OCI-LY1 (cell line): ENCODE results near the gene DNAAF3.

ENCODE experiments used
- H2AFZ ChIP-seq: fragments of 200-600 bp; sonication (generic), shearing (Covaris generic); 2 replicates; pipeline ENCODE4 v1.6.0; 2014; ENCODE audit warnings: antibody characterized with exemption, mild to moderate bottlenecking, low read length
- H3F3A ChIP-seq: fragments of 200-600 bp; sonication (generic), shearing (Covaris generic); 2 replicates; pipeline ENCODE4 v1.6.0; 2014; ENCODE audit warnings: mild to moderate bottlenecking, antibody characterized with exemption, low read length, moderate library complexity; ENCODE audit not compliant: insufficient read depth
- H3K27ac ChIP-seq: fragments of 200-600 bp; sonication (generic); 2 replicates; pipeline ENCODE4 v1.5.1; 2014; ENCODE audit warnings: low read length, mixed run types, mild to moderate bottlenecking, low read depth; ENCODE audit not compliant: poor library complexity, severe bottlenecking
- H3K27me3 ChIP-seq: fragments of 200-600 bp; sonication (generic); 2 replicates; pipeline ENCODE4 v1.6.0; 2014; ENCODE audit warnings: antibody characterized with exemption, mild to moderate bottlenecking, low read length, moderate library complexity; ENCODE audit not compliant: insufficient read depth
- H3K36me3 ChIP-seq: fragments of 200-600 bp; sonication (generic); 2 replicates; pipeline ENCODE4 v1.6.1; 2014; ENCODE audit warnings: mild to moderate bottlenecking, antibody characterized with exemption, low read length, moderate library complexity, mixed read lengths; ENCODE audit not compliant: insufficient read depth
- H3K4me1 ChIP-seq: fragments of 200-600 bp; sonication (generic); 2 replicates; pipeline ENCODE4 v1.5.1; 2014; ENCODE audit warnings: mild to moderate bottlenecking, low read length, moderate library complexity; ENCODE audit not compliant: insufficient read depth, severe bottlenecking
- H3K4me2 ChIP-seq: fragments of 200-600 bp; sonication (generic), shearing (Covaris generic); 2 replicates; pipeline ENCODE4 v1.6.1; 2014; ENCODE audit warnings: low read length
- H3K4me3 ChIP-seq: fragments of 200-600 bp; sonication (generic); 2 replicates; pipeline ENCODE4 v1.5.1; 2014; ENCODE audit warnings: low read length, low read depth, mild to moderate bottlenecking, mixed read lengths; ENCODE audit not compliant: poor library complexity, severe bottlenecking
- H3K79me2 ChIP-seq: fragments of 200-600 bp; shearing (Covaris generic); 2 replicates; pipeline ENCODE4 v1.6.1; 2016; ENCODE audit warnings: mixed run types, low read length, mixed read lengths; ENCODE audit not compliant: insufficient read depth
- H3K9ac ChIP-seq: fragments of 200-600 bp; sonication (generic), shearing (Covaris generic); 2 replicates; pipeline ENCODE4 v1.6.1; 2014; ENCODE audit warnings: mild to moderate bottlenecking, low read length, mixed read lengths
- H3K9me2 ChIP-seq: fragments of 200-600 bp; sonication (generic), shearing (Covaris generic); 2 replicates; pipeline ENCODE4 v1.6.1; 2014; ENCODE audit warnings: low read depth, mild to moderate bottlenecking, low read length, mixed read lengths
- H3K9me3 ChIP-seq: fragments of 200-600 bp; shearing (Covaris generic); 2 replicates; pipeline ENCODE4 v1.6.1; 2014; ENCODE audit warnings: low read length, mixed read lengths
- H4K20me1 ChIP-seq: fragments of 200-600 bp; sonication (generic), shearing (Covaris generic); 2 replicates; pipeline ENCODE4 v1.6.0; 2016; ENCODE audit warnings: mild to moderate bottlenecking, low read length; ENCODE audit not compliant: insufficient read depth
- EZH2 ChIP-seq: fragments of 200-600 bp; sonication (generic), shearing (Covaris generic); IDR thresholded peaks from 2 replicates; pipeline ENCODE4 v1.8.0; 2017; ENCODE audit warnings: borderline replicate concordance, mixed run types, mild to moderate bottlenecking, antibody characterized with exemption, low read length, moderate library complexity, mixed read lengths
- TF ChIP-seq, protein P1 (sequence below): fragments of 200-600 bp; sonication (generic), shearing (Covaris generic); IDR thresholded peaks from 2 replicates; pipeline ENCODE4 v1.5.1; 2017; ENCODE audit warnings: mild to moderate bottlenecking, antibody characterized with exemption, low read length, moderate library complexity, mixed read lengths

DNAAF3 gene

DNA sequence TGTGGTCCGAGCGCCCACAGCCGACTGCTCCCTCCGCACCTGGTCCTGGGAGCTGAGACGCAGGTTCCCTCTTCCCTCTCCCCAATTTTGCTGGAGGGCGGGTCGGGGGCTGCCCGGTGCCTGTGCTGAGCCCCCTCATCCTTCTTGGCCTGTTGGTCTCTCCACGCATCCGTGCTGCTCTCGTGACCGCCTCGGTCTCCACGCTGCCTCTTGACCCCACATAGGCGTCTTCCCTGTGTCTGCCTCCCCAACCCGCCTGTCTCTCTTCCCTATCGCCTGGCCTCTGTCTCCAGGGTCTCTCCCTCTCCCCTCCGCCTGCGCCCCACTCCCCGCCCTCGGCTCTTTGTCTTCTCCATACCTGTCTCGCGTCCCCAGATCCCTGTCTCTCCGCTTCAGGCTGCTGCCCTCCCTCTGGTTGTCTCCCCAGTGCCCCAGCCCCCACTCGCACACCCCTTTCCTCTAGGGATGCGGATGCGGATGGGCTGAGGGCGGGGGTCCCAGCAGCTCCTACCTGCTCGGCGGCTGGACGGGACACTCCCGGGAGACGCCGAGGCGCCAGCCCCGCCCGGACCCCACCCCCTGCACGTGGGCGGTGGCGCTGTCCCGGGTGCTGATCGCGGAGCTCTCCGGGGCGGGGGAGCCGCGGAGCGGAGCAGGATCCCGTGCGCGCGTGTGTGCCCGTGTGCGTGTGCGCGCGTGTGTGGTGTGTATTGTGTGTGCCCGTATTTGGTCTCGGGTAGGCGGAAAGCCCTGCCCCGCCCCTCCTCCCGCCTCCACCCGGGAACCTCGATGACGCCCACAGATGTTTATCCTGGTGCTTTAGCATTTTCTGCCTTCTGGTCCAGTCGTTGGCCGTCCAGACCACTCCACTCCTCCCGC lies 13.4 kb upstream of the DNAAF3 start, which contains the start of gene SYT5:
Gene SYT5, minus strand, starts transcription at position 684 of the 879 bp plus-strand sequence. CDS start 1,248 bp downstream, outside the sequence.
- Histone ChIP-seq H3K4me3 (peak within 1 kb of the TSS; percentile 55), H3K4me1 (peaks cover 16% of the 10 kb centered on the region), H2AFZ (no peak within 1 kb of the TSS), H3K79me2 (no peaks in the 10 kb centered on the region), H3K4me2 (peak within 1 kb of the TSS; percentile 72), H3K27me3 (peaks cover 3% of the 10 kb centered on the region; the same call in 1 of the 2 replicates), H3K27ac (no peak within 1 kb of the TSS), H3F3A (no peaks in the 10 kb centered on the region), H4K20me1 (no peaks in the 10 kb centered on the region), H3K36me3 (no peaks in the 10 kb centered on the region), H3K9me3 (no peaks in the 10 kb centered on the region), H3K9me2 (no peaks in the 10 kb centered on the region), H3K9ac (no peak within 1 kb of the TSS)
- no peak for TF ChIP-seq EZH2
- TF ChIP-seq, protein P1, sequence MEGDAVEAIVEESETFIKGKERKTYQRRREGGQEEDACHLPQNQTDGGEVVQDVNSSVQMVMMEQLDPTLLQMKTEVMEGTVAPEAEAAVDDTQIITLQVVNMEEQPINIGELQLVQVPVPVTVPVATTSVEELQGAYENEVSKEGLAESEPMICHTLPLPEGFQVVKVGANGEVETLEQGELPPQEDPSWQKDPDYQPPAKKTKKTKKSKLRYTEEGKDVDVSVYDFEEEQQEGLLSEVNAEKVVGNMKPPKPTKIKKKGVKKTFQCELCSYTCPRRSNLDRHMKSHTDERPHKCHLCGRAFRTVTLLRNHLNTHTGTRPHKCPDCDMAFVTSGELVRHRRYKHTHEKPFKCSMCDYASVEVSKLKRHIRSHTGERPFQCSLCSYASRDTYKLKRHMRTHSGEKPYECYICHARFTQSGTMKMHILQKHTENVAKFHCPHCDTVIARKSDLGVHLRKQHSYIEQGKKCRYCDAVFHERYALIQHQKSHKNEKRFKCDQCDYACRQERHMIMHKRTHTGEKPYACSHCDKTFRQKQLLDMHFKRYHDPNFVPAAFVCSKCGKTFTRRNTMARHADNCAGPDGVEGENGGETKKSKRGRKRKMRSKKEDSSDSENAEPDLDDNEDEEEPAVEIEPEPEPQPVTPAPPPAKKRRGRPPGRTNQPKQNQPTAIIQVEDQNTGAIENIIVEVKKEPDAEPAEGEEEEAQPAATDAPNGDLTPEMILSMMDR = no peak

DNA sequence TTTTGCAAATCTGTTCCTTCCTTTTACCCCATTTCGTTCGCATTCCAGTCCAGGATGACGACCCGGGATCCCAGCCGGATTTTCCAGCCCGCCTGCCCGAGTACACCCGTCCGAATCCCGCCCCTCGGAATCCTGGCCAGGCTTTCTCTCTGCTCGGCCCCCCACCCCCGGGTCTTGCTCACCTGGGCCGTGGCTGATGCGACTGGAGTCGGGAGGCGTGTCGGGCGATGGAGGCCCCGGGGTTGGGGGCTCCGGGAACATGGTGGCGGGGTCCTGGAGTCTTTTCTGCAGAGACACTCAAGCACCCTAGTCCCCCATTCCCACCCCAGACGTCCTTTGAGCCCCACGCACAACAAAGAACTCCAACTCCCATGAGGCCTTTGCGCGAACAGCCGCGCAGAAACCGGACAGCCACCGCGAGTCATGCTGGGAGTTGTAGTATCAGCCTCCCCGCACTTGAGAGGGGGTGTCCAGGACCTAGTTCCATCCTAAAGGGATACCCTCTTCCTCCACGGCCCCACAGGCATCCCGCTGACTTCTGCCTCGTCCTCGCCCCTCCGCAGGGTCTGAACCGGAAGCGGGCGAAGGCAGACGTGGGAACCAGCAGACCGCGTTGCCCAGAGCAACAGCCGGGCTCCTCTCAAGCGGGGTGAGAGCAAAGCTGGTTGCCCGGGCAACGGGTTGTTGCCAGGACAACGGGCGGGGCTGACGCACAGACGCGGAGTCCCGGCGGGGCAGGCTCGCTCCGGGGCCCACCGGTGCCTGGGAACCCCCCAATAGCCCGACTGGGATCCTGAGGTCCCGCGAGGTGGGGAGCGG lies 12.6 kb upstream of the DNAAF3 start:
- Histone ChIP-seq H3K4me1 (peaks cover 16% of the 10 kb centered on the region), H3K4me3 (peak overlapping the region; percentile 55), H3K27ac (no peak overlapping the region), H3K9me2 (no peaks in the 10 kb centered on the region), H3K79me2 (no peaks in the 10 kb centered on the region), H4K20me1 (no peaks in the 10 kb centered on the region), H3K9me3 (no peaks in the 10 kb centered on the region), H3K27me3 (peaks cover 3% of the 10 kb centered on the region; the same call in 1 of the 2 replicates), H3F3A (no peaks in the 10 kb centered on the region), H2AFZ (no peak overlapping the region), H3K9ac (no peak overlapping the region), H3K4me2 (peak overlapping the region; percentile 72), H3K36me3 (no peaks in the 10 kb centered on the region)
- no peak for TF ChIP-seq EZH2
- TF ChIP-seq, protein P1 = no peak

GRCh38 chr19:55176076-55176475 lies 9.7 kb upstream of the DNAAF3 start:
- no peaks in the 10 kb centered on the region for H3K9me2 ChIP-seq
- no peak overlapping the region for H3K27ac ChIP-seq
- H3K4me1 ChIP-seq = peaks cover 16% of the 10 kb centered on the region
- H2AFZ ChIP-seq = no peak overlapping the region
- no peak overlapping the region for H3K9ac ChIP-seq
- no peaks in the 10 kb centered on the region for H3K79me2 ChIP-seq
- no peaks in the 10 kb centered on the region for H4K20me1 ChIP-seq
- H3K27me3 ChIP-seq = peaks cover 8% of the 10 kb centered on the region; the same call in 1 of the 2 replicates
- no peak overlapping the region for H3K4me3 ChIP-seq
- H3F3A ChIP-seq = no peaks in the 10 kb centered on the region
- H3K9me3 ChIP-seq = no peaks in the 10 kb centered on the region
- no peak for TF ChIP-seq EZH2
- TF ChIP-seq, protein P1 = no peak
- no peaks in the 10 kb centered on the region for H3K36me3 ChIP-seq
- H3K4me2 ChIP-seq = no peak overlapping the region
